ENCODE measurements around the gene C1QTNF6. TPM values are rescaled to one million over a fixed set of nuclear protein-coding genes. Genes with fewer than 3 reads are reported as not detected.

C1QTNF6 gene
- total and polyA plus RNA-seq, 2 of the 8 experiments (the other 6 are each of a cell fraction or from before 2014, with no cell fraction given), result 3.1 to 6.5 TPM

GRCh38 chr22:37172266-37173245 is 15.5 kb downstream of the C1QTNF6 start:
- Histone ChIP-seq H3K36me3 (ENCODE audit: control insufficient read depth in 2 of 4, insufficient read depth in 4 of 4, low read length in 3 of 4) (no peaks in the 10 kb centered on the region), H3K9me3 (ENCODE audit: insufficient read depth in 2 of 2, low read depth in 1 of 2, low read length in 1 of 2) (no peaks in the 10 kb centered on the region), H3K9ac (replicated peaks in 1 of 4; ENCODE audit: extremely low read depth in 1 of 4, low read depth in 3 of 4, low read length in 3 of 4) (no peak overlapping the region), H4K5ac (ENCODE audit: insufficient read length, low read depth, low read length) (no peak overlapping the region), H4K91ac (replicated peaks; ENCODE audit: insufficient read length, low read length) (no peak overlapping the region), H3K23me2 (ENCODE audit: low read depth, low read length) (no peaks in the 10 kb centered on the region), H3K4me1 (replicated peaks in 1 of 4; ENCODE audit: control insufficient read depth in 3 of 4, insufficient read depth in 4 of 4, low read length in 3 of 4) (peaks cover 0 to 4% (median 2%) of the 10 kb centered on the region in 4 experiments; a peak in 3 of 7 replicates), H3K23ac (ENCODE audit: insufficient read length) (no peak overlapping the region), H2AK5ac (ENCODE audit: low read depth, low read length) (no peak overlapping the region), H3K56ac (replicated peaks; ENCODE audit: insufficient read length, low read depth, low read length) (no peak overlapping the region), H3K4ac (replicated peaks; ENCODE audit: insufficient read length, low read depth, low read length) (no peak overlapping the region), H3K27me3 (replicated peaks in 1 of 4; ENCODE audit: control insufficient read depth in 3 of 4, extremely low read depth in 1 of 4, insufficient read depth in 3 of 4, low read length in 3 of 4) (no peaks in the 10 kb centered on the region; a peak in 2 of 7 replicates), H2BK12ac (ENCODE audit: low read depth, low read length) (peak overlapping the region; percentile 60; the same call in 1 of the 2 replicates), H2BK15ac (ENCODE audit: low read length) (peak overlapping the region; percentile 88), H3K27ac (ENCODE audit: low read depth, low read length) (no peak overlapping the region), H3K79me2 (ENCODE audit: control insufficient read depth in 1 of 2, insufficient read depth in 2 of 2, low read length in 2 of 2) (no peaks in the 10 kb centered on the region), H4K8ac (ENCODE audit: extremely low read depth, insufficient read depth, low read length) (no peak overlapping the region), H2BK20ac (ENCODE audit: low read length) (0 out of 2 replicates have a peak overlapping the region, but pooled peaks have one; percentile 61), H4K20me1 (replicated peaks in 1 of 2; ENCODE audit: control insufficient read depth in 1 of 2, insufficient read depth in 2 of 2, low read length in 2 of 2) (no peaks in the 10 kb centered on the region), H3K79me1 (ENCODE audit: low read depth, low read length) (no peaks in the 10 kb centered on the region), H2BK5ac (ENCODE audit: low read depth, low read length) (no peak overlapping the region), H3K4me3 (ENCODE audit: extremely low read depth in 1 of 4, insufficient read depth in 2 of 4, low read depth in 3 of 4, low read length in 4 of 4) (no peak overlapping the region), H2AFZ (ENCODE audit: low read length) (peak overlapping the region; percentile 38; the same call in 1 of the 2 replicates), H3K4me2 (ENCODE audit: insufficient read depth in 1 of 2, low read depth in 2 of 2, low read length in 2 of 2) (no peak overlapping the region), H2BK120ac (replicated peaks; ENCODE audit: low read depth, low read length) (no peak overlapping the region), H3K18ac (ENCODE audit: extremely low read depth, low read length) (peak overlapping the region; percentile 24; the same call in 1 of the 2 replicates), H3K14ac (ENCODE audit: insufficient read length) (no peak overlapping the region)
- DNase-seq (ENCODE audit: low read depth in 1 of 2, low spot score in 2 of 2) (no peak), FAIRE-seq (no peak)
- CTCF ChIA-PET (ENCODE audit: partially characterized antibody), result interaction anchor here (0.6 to 2.9 kb wide), 9 partner anchors 11 to 285 kb away, joined by 3 to 11 read pairs (median 3); no protein-coding TSS in a partner anchor
- WGBS, 2 experiments (ENCODE audit: extremely low coverage in 1 of 2, insufficient coverage in 1 of 2, insufficient read length in 1 of 2, insufficient replicate concordance in 2 of 2, low coverage in 1 of 2, low lambda C conversion rate in 2 of 2, missing lambda C conversion rate in 1 of 2), result 89% methylated on average over 9 of the region's 14 CpGs; no CpG with 5 or more reads in 1 of the 2 experiments
- POLR2A ChIA-PET (ENCODE audit: partially characterized antibody), result interaction anchor here (1.1 to 1.2 kb wide), 2 partner anchors 24 to 98 kb away, joined by 3 read pairs; no protein-coding TSS in a partner anchor
- TF ChIP-seq, protein P1, sequence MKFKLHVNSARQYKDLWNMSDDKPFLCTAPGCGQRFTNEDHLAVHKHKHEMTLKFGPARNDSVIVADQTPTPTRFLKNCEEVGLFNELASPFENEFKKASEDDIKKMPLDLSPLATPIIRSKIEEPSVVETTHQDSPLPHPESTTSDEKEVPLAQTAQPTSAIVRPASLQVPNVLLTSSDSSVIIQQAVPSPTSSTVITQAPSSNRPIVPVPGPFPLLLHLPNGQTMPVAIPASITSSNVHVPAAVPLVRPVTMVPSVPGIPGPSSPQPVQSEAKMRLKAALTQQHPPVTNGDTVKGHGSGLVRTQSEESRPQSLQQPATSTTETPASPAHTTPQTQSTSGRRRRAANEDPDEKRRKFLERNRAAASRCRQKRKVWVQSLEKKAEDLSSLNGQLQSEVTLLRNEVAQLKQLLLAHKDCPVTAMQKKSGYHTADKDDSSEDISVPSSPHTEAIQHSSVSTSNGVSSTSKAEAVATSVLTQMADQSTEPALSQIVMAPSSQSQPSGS (IDR thresholded peaks at IDR 0.05; ENCODE audit: low read length), result no peak

All from H1 (cell line).